HG02610 (cell line): ENCODE results near the gene KRTAP20-4.

Source experiments
- ATAC-seq: cut with Tn5 transposase; IDR thresholded peaks from one replicate; pipeline ENCODE4 v1.9.1; 2021; ENCODE audit warnings: mild to moderate bottlenecking, moderate library complexity; ENCODE audit not compliant: unreplicated experiment

The KRTAP20-4 gene

GRCh38 chr21:30620522-30620921 lies at the start of gene KRTAP20-4:
TSS of gene KRTAP20-4 (plus strand) at chr21:30620627.
- no peak for ATAC-seq

GRCh38 chr21:30577766-30578165 lies 42.7 kb upstream of the KRTAP20-4 start:
- ATAC-seq: no peak

DNA sequence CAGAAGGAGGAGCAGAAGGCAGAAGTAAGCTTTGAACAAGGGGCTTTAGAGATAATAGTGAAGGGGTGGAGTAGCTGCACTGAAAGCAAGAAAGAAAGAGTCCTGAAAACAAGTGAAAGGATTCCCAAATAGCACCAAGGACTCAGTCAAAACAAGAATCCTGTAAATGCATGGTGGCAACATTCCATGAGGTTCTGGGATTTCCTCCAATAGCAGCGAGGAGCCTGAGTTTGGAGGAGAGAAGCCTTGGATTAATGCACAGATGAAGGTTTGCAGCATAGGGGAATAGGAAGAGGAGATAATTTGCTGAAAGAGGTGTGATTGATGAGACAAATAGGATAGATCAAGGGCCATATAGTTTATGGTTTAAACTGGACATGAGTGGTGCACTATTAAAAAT lies 41.1 kb upstream of the KRTAP20-4 start:
- ATAC-seq: no peak

DNA sequence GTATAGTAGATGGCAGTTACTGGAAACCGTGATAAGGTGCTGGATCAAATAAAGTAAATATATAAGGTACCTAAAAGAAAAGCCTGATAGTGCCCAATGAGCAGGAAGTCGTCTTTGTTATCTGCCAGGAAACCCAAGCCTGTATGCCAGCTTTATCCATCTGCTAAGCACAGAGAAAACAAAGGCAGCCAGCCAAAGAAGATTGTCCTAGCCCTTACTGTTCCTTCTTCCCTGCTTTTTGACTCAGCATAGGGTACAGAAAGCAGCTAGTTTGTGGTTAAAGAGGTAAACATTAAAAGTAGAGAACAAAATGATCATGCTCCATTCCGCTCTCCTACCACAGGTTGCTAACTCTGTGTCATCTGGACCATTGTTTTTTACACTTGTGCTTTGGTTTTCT lies 40.3 kb upstream of the KRTAP20-4 start:
- ATAC-seq: no peak

GRCh38 chr21:30582870-30583269 lies 37.6 kb upstream of the KRTAP20-4 start:
- ATAC-seq: no peak

DNA sequence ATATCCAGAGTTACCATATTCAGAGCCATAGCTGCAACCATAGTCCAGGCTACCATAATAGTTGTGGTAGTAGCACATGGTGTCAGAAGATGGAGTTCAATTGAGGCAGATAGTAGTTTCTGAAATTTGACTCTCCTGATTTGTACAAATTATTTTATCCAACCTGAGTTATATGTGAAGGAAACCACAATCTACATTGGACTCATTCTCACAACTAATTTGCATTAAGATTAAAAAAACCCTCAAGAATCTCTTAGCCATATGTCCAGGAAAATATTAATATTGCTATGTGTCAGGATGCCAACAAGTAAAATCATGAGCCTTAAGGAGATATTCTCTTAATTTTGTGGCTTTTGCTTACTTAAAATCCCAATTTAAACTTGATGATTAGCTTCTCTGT lies 30.1 kb upstream of the KRTAP20-4 start, which contains the start of gene KRTAP22-2:
TSS of gene KRTAP22-2 (minus strand) at position 101 of the 400 bp plus-strand sequence.
- no peak for ATAC-seq

DNA sequence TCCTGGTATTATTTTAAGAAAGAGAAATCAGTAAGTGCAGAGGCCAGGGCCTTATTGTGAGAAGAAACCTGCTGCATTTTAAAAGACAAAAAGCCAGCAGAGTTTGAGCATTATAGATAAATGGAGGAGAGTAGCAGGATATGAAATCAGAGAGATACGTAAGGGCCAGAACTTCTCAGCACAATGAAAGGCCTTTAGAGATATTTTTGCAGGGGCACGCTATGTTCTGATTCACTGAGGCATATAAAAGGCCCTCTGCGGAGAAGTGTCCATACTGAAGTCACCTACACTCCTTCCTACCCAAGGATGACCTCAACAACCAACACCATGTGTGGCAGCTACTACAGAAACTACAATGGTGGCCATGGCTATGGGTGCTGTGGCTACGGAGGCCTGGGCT lies 28.3 kb upstream of the KRTAP20-4 start, which contains the start of gene KRTAP6-3:
TSS of gene KRTAP6-3 (plus strand) at position 301 of the 400 bp plus-strand sequence. CDS start at position 307, 6 bp downstream.
- ATAC-seq: no peak

- no peak for ATAC-seq
These were observed 21.6 kb upstream of the KRTAP20-4 start, which contains the start of gene KRTAP6-2 for GRCh38 chr21:30598802-30599201. TSS of gene KRTAP6-2 (minus strand) at chr21:30598902. CDS start at chr21:30598874, 28 bp downstream.

GRCh38 chr21:30600787-30601186 lies 19.6 kb upstream of the KRTAP20-4 start, which contains the start of gene KRTAP22-1:
TSS of gene KRTAP22-1 (plus strand) at chr21:30601087.
- no peak for ATAC-seq

DNA sequence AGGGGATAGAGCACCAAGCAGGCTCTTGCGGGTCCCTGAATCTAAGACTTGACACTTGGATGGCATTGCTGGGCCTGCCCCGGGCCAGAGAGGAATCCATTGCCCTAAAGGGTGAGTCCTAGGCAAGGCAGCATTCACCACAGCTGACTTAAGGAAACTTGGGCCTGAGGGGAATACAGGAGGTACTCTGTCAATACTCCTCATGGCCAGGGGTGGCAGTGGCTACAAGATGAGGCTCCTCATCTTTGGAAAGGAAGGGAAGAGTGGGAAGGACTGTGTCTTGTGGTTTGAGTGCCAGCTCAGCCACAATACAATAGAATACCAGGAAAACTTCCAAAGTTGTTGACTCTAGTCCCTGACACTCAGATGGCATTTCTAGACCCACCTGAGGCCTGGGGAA lies 14.5 kb upstream of the KRTAP20-4 start:
- no peak for ATAC-seq

DNA sequence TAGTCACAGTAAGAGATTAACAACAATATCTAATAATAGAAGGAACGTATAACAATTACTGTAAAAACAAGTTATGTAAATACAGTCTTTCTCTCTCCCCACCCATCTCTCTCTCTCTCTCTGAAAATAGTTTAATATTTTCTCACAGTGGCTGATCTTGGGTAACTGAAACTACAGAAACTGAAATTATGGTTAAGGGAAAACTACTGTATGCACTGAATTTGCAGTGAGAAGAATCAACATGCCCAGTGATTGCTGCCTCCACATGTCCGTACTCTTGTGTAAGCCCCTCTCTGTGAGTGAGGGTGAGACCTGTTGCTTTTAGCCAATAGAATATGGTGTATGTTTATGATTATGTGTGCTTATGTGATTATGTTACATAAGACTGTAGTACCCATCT lies 8.3 kb upstream of the KRTAP20-4 start:
- ATAC-seq: no peak

- no peak for ATAC-seq
These were observed 6.6 kb upstream of the KRTAP20-4 start, which contains the start of gene KRTAP6-1 for GRCh38 chr21:30613836-30614235. TSS of gene KRTAP6-1 (minus strand) at chr21:30613930. CDS start at chr21:30613904, 26 bp downstream.

DNA sequence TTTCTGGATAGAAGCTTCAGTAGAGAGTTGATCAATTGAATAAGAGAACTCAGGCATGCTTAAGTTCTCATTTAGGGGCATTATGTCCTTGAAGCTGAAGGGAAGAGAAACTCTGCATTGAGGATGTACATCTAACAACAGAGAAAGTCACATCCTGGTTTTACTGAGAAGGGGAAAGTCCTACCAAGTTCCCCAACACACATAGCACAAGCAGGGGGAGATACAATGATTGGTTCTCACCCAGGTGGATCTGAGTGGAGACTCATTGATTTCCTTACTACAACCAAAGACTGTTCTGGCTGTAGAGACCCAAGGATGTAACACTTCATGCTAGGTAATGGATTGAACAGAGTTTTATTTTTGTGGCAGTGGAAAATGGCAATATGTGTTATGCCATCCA lies 5.2 kb upstream of the KRTAP20-4 start:
- ATAC-seq: no peak

DNA sequence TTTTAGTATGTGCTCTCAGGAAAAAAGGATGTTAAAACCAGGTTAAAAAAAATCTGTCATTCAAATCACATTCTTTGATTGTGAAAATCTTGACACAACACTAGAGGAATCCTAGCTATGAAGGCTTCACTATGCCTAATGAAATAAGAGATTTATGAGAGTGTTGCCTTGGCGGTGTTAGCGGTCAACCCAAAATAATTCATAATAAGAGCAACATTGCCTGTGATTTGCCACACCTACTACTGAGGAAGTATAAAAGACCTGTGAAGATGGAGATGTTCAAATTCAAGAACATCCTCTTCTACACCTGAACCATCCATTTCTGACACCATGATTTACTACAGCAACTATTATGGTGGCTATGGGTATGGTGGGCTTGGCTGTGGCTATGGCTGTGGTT lies 4.3 kb upstream of the KRTAP20-4 start, which contains the start of gene KRTAP20-1:
TSS of gene KRTAP20-1 (plus strand) at position 301 of the 400 bp plus-strand sequence. CDS start at position 331, 30 bp downstream.
- ATAC-seq: no peak

DNA sequence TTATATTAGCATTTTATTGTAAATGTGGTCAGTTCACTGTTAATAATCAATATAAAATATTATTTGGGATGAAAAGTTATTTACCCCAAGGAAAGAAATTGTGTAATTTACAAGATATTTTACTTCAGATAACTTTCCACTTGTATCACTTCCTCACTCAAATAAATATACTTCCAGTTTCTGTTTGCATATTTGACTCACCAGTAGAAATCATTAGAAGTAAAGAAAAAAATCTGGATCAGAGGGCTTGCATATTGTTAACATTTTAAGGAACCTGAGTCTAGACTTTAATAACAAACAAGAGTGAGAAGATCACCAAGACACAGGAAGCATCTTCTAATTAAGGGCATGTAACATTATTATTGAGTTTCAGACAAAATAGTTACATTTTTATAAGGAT lies 347 bp upstream of the KRTAP20-4 start:
- ATAC-seq: no peak

DNA sequence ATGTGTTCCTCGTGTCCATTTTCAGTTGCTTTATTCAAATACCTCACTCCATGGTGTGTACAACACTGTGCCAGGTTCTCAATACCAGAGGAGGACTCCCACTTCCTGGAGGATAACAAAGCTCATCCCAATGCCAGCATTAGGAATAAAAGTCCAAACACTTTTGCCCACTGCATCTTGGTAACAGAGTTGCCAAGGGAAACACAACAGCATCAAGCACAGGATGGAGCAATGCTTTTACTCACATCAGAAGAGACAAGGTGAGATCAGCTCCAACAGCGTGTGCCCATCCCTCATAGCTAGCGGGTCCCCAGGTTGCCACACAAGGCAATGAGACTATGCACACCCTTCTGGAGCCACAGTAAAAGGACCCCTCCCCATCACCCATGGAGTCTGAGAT lies 2.9 kb downstream of the KRTAP20-4 start:
- no peak for ATAC-seq

GRCh38 chr21:30625449-30626165 lies 5.2 kb downstream of the KRTAP20-4 start:
- ATAC-seq: no peak

DNA sequence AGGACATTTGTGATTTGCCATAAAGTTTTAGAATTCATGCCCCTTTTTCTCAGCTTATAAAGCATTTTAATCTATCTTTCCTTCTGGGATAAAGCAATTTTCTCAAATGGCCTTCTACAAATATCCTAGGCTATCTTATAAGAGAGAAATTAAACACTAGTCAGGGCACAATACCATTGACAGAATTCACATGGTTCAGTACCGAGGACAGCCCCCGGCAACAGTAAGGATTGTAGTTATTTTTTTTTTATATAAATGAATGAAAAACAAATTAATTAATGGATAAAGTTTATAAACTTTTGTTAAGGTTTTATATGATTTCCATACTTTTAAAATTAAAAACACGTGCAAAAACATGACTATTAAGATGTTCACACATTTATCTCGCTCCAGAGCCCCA lies 7.7 kb downstream of the KRTAP20-4 start:
- ATAC-seq: no peak

DNA sequence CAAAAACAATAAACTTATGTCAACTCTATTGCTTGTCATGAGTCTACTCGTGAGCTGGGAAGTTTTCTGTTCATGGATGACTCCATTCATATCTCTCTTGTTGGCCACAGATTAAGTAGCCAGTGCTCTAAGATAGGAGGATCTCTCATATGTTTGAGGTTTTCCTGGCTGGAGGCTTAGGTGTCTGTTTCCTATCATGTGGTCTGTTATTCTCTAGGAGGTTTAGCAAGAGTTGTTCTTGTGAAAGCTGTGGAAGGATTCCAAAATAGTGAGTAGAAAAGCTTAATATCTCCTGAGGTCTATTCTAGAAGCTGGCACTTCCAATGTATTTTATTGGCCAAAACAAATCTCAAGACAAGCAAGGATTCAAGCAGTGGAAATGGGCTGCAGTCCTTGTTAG lies 8.8 kb downstream of the KRTAP20-4 start:
- no peak for ATAC-seq

GRCh38 chr21:30634906-30635305 lies 14.5 kb downstream of the KRTAP20-4 start, which contains the start of gene KRTAP20-2:
TSS of gene KRTAP20-2 (plus strand) at chr21:30635206. CDS start at chr21:30635264, 58 bp downstream.
- ATAC-seq: no peak

DNA sequence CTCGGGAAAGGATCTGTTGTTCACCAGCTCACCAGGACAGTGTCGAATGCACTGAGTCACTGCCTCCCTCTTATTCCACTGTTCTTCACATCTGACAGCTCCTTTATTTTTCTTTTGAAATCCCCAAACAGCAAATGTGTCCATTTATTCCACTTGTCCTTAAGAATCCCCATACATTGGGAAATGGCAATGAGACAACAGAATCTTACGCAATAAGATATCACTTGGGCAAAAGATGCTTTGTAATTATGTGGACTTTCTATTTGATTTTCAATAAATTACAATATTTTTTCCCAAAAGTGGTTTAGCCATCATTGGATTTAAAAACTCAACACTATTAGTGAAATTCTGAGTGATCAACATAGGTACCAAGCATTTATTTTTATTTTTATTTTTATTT lies 18.3 kb downstream of the KRTAP20-4 start:
- ATAC-seq: no peak

DNA sequence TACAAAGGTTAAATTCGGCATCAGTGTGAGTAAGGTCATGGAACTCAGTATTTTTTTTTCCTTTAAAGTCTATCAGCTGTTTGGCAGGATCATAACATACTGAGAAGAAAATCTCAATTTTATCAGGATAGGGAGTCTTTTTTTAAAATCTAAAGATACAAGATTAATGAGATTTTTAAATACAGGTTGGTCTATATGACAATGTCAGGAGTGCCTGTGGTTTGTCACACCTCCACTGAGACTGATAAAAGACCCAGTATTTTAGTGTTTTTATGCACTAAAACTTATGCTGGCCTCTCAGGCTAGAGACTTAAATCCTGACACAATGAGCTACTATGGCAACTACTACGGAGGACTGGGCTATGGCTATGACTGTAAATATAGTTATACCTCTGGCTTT lies 22.1 kb downstream of the KRTAP20-4 start, which contains the start of gene KRTAP20-3:
TSS of gene KRTAP20-3 (plus strand) at position 301 of the 400 bp plus-strand sequence.
- ATAC-seq: no peak
